K562 (cell line): Measurements from ENCODE around the gene CARD11. TPM values are rescaled to one million over a fixed set of nuclear protein-coding genes. Genes with fewer than 3 reads are reported as not detected.

ENCODE experiments used
- ATAC-seq: fragments of 200-7000 bp; cut with Tn5 transposase; 3 replicates; pipeline ENCODE4 v1.9.1; 2020; ENCODE audit warnings: moderate library complexity
- BruUV-seq: library from RNA; stranded (reverse); fragments of 400-500 nt; replicated peaks from 2 replicates; lab custom pipeline; 2021; lab: Mats Ljungman, UMichigan
- CTCF ChIA-PET: fragments of 300-600 bp; formaldehyde crosslinking; extraction: SDS; loops from one replicate; lab custom pipeline; 2021; ENCODE audit warnings: low intra/inter-chr PET ratio; lab: Yijun Ruan, JAX
- POLR2A ChIA-PET: fragments of 300-600, 350-650 bp; sonication (Branson Sonifier 250); formaldehyde crosslinking; extraction: SDS; loops from one replicate; lab custom pipeline; 2021; ENCODE audit warnings: antibody characterized with exemption, inconsistent platforms; lab: Yijun Ruan, JAX
- DNase-seq, 4 experiments: peaks; one replicate each; pipeline versions ENCODE4 v3.0.0 to v3.0.0-alpha.2; 2011 to 2018; ENCODE audit warnings: low spot score in 3 of 4, mixed read lengths in 3 of 4; ENCODE audit errors: extremely low read depth in 1 of 4
- FAIRE-seq: peaks from 2 replicates; lab custom pipeline; 2011; peaks lifted over from hg19 to GRCh38; lab: Jason Lieb, UNC
- H2AFZ ChIP-seq: 2 replicates; pipeline ENCODE4 v1.6.0; 2011; ENCODE audit warnings: low read depth, low read length, control low read depth, inconsistent platforms
- H3K27ac ChIP-seq: fragments of 200-600 bp; 3 replicates; pipeline ENCODE4 v1.8.0; 2011; ENCODE audit warnings: low read depth, mild to moderate bottlenecking, control low read depth, inconsistent platforms, low read length, moderate library complexity, mixed read lengths; ENCODE audit errors: extremely low read depth
- H3K27me3 ChIP-seq, 2 experiments: fragments of 300-600 bp in 1 of 2; 2 replicates in 1 of 2; 3 replicates in 1 of 2; pipeline versions ENCODE4 v1.6.0 to v1.8.0; 2011; ENCODE audit warnings: inconsistent platforms in 2 of 2, low read length in 2 of 2, mild to moderate bottlenecking in 1 of 2, mixed read lengths in 1 of 2, moderate library complexity in 1 of 2; ENCODE audit not compliant: control insufficient read depth in 2 of 2, insufficient read depth in 2 of 2
- H3K36me3 ChIP-seq: fragments of 300-600 bp; 3 replicates; pipeline ENCODE4 v1.8.0; 2011; ENCODE audit warnings: mild to moderate bottlenecking, low read length, inconsistent platforms; ENCODE audit not compliant: control insufficient read depth, insufficient read depth
- H3K4me1 ChIP-seq, 2 experiments: fragments of 200-600 bp in 1 of 2; replicated peaks in 1 of 2; 2 replicates in 1 of 2; 3 replicates in 1 of 2; pipeline versions ENCODE4 v1.5.1 to v1.8.0; 2011; ENCODE audit warnings: inconsistent platforms in 2 of 2, low read length in 2 of 2, mild to moderate bottlenecking in 1 of 2, mixed read lengths in 1 of 2, moderate library complexity in 1 of 2; ENCODE audit not compliant: control insufficient read depth in 2 of 2, insufficient read depth in 2 of 2
- H3K4me2 ChIP-seq: 2 replicates; pipeline ENCODE4 v1.6.1; 2011; ENCODE audit warnings: low read length, control low read depth, inconsistent platforms, mixed read lengths; ENCODE audit not compliant: insufficient read depth
- H3K4me3 ChIP-seq: fragments of 200-600 bp; sonication (generic), shearing (Covaris generic); 2 replicates; pipeline ENCODE4 v1.5.1; 2016; ENCODE audit warnings: control low read depth, inconsistent platforms
- H3K79me2 ChIP-seq: fragments of 200-600 bp; 3 replicates; pipeline ENCODE4 v1.8.0; 2011; ENCODE audit warnings: low read length, inconsistent platforms; ENCODE audit not compliant: control insufficient read depth, insufficient read depth
- H3K9ac ChIP-seq, 2 experiments: 2 replicates each; pipeline versions ENCODE4 v1.6.0 to v1.6.1; 2011; ENCODE audit warnings: low read depth in 2 of 2, low read length in 2 of 2, control low read depth in 1 of 2, inconsistent platforms in 1 of 2, mild to moderate bottlenecking in 1 of 2, mixed read lengths in 1 of 2; ENCODE audit not compliant: insufficient read depth in 1 of 2
- H3K9me1 ChIP-seq: one replicate; pipeline ENCODE4 v1.6.0; 2011; ENCODE audit warnings: inconsistent platforms, mild to moderate bottlenecking, low read length, moderate library complexity; ENCODE audit not compliant: control insufficient read depth, insufficient read depth
- H3K9me3 ChIP-seq: replicated peaks from 2 replicates; pipeline ENCODE4 v1.5.1; 2011; ENCODE audit warnings: low read depth, low read length, inconsistent platforms; ENCODE audit not compliant: control insufficient read depth, insufficient read depth
- H4K20me1 ChIP-seq: replicated peaks from 2 replicates; pipeline ENCODE4 v1.6.1; 2011; ENCODE audit warnings: low read length, inconsistent platforms, mixed read lengths; ENCODE audit not compliant: control insufficient read depth, insufficient read depth
- CREBBP ChIP-seq: IDR thresholded peaks from one replicate; pipeline ENCODE4 v1.6.1; 2012; ENCODE audit warnings: low read depth, mild to moderate bottlenecking, control low read depth, inconsistent platforms, low read length
- HIVEP1 ChIP-seq: fragments of 250-450 bp; sonication (Bioruptor Pico); IDR thresholded peaks from 2 replicates; pipeline ENCODE4 v1.4.0; 2020; ENCODE audit warnings: mild to moderate bottlenecking
- HMG20A ChIP-seq: fragments of 450-650 bp; formaldehyde crosslinking; conservative IDR thresholded peaks from 2 replicates; pipeline ENCODE4 v1.4.0; 2020; ENCODE audit warnings: mild to moderate bottlenecking, mixed read lengths
- HNRNPH1 ChIP-seq: fragments of 200-400 bp; formaldehyde crosslinking; optimal IDR thresholded peaks from 2 replicates; pipeline ENCODE3; 2017; ENCODE audit warnings: low read depth, mild to moderate bottlenecking, low read length, moderate library complexity
- HNRNPK ChIP-seq: fragments of 200-400 bp; formaldehyde crosslinking; IDR thresholded peaks from one replicate; pipeline ENCODE4 v1.6.1; 2018; ENCODE audit warnings: mild to moderate bottlenecking, low read depth, low read length; ENCODE audit not compliant: poor library complexity, severe bottlenecking
- HOXB6 ChIP-seq: fragments of 250-450 bp; sonication (Bioruptor Pico); IDR thresholded peaks from 2 replicates; pipeline ENCODE4 v1.5.1; 2022; ENCODE audit warnings: mild to moderate bottlenecking, borderline replicate concordance
- NR3C1 ChIP-seq: sonication (generic); formaldehyde crosslinking; IDR thresholded peaks from 2 replicates; pipeline ENCODE4 v1.8.1; 2022; ENCODE audit warnings: missing genetic modification reagents
- PRMT5 ChIP-seq: sonication (generic); formaldehyde crosslinking; IDR thresholded peaks from 2 replicates; pipeline ENCODE4 v1.5.0; 2020; ENCODE audit warnings: missing genetic modification reagents
- ZEB2 ChIP-seq: fragments of 450-650 bp; IDR thresholded peaks from 2 replicates; pipeline ENCODE4 v1.6.1; 2016
- ZNF175 ChIP-seq: fragments of 200-800 bp; sonication (Bioruptor generic); IDR thresholded peaks from 2 replicates; pipeline ENCODE4 v1.6.1; 2016; ENCODE audit warnings: low read depth, mild to moderate bottlenecking, missing genetic modification characterization, missing compliant biosample characterization
- ZNF589 ChIP-seq: fragments of 200-800 bp; sonication (Bioruptor generic); IDR thresholded peaks from 2 replicates; pipeline ENCODE4 v1.6.1; 2016; ENCODE audit warnings: low read depth, missing genetic modification characterization, missing compliant biosample characterization
- ZNF79 ChIP-seq: fragments of 250-450 bp; sonication (Bioruptor Pico); IDR thresholded peaks from 2 replicates; pipeline ENCODE4 v1.4.0; 2020; ENCODE audit warnings: low read depth, mild to moderate bottlenecking, moderate library complexity
- WGBS: fragments of 100-300 bp; shearing (Covaris generic); methylation state at CpG from one replicate; pipeline ENCODE4 v1.1.6; 2016; ENCODE audit warnings: low coverage, mixed read lengths; ENCODE audit not compliant: insufficient coverage; ENCODE audit errors: missing lambda C conversion rate; 5-methylcytosine and 5-hydroxymethylcytosine counted together
- in situ Hi-C: fragments of 300-500 bp; cut with MboI; formaldehyde crosslinking; loops from 4 replicates; pipeline ENCODE4 v1.15.0; 2018; ENCODE audit warnings: inconsistent platforms, mixed read lengths
- intact Hi-C: fragments of 100-400 bp; cut with micrococcal nuclease; formaldehyde crosslinking; loops from 2 replicates; pipeline ENCODE4 v1.14.2; 2022
- polyA plus RNA-seq, 8 experiments: library from polyadenylated mRNA; depleted of rRNA in 4 of 8; stranded (reverse) in 5 of 8; unstranded in 3 of 8; fragments of >200 nt; fragmentation: Nextera tagmentation in 2 of 8; fragmentation: Illumina TruSeq in 1 of 8; extraction: Ambion mirVana in 2 of 8; extraction: Trizol in 1 of 8; gene quantifications; 2 replicates each; pipeline versions ENCODE4 v1.2.1 to v1.2.3, GENCODE V29; 2011 to 2014; ENCODE audit warnings: inconsistent platforms in 1 of 8, missing spikeins in 1 of 8
- total RNA-seq, 7 experiments: library from RNA; depleted of rRNA in 6 of 7; stranded (reverse); fragments of >200 nt in 6 of 7; fragmentation: Illumina TruSeq in 2 of 7; extraction: Trizol in 2 of 7; gene quantifications; 2 replicates each; pipeline versions ENCODE4 v1.2.1 to v1.2.3, GENCODE V29; 2011 to 2021; ENCODE audit warnings: low replicate concordance in 1 of 7
- TF ChIP-seq, protein P1 (sequence below): fragments of 250-450 bp; sonication (Bioruptor Pico); IDR thresholded peaks from 2 replicates; pipeline ENCODE4 v1.8.0; 2022; ENCODE audit warnings: moderate library complexity, mild to moderate bottlenecking, inconsistent platforms

Gene CARD11
- total and polyA plus RNA-seq, 9 of the 15 experiments (the other 6 are each of a cell fraction or from before 2014, with no cell fraction given): 0.07 to 12.8 (median 5.7) TPM

GRCh38 chr7:2879354-2879753 is 164.3 kb downstream of the CARD11 start:
- 42% methylated on average over 8 of the region's 8 CpGs for WGBS
- no TSS peak for BruUV-seq
- Histone ChIP-seq H3K9me3 (no peaks in the 10 kb centered on the region; the same call in 1 of the 2 replicates), H3K4me1 (peaks cover 0 to 27% of the 10 kb centered on the region in 2 experiments; a peak in 2 of 5 replicates), H4K20me1 (no peaks in the 10 kb centered on the region; the same call in none of the 2 replicates), H3K4me2 (no peak overlapping the region), H3K9ac (no peak overlapping the region), H3K36me3 (no peaks in the 10 kb centered on the region), H3K9me1 (no peaks in the 10 kb centered on the region), H3K79me2 (no peaks in the 10 kb centered on the region), H3K4me3 (no peak overlapping the region), H3K27ac (no peak overlapping the region), H3K27me3 (peaks cover 12 to 65% of the 10 kb centered on the region in 2 experiments; a peak in 4 of 5 replicates), H2AFZ (no peak overlapping the region)
- no peak for FAIRE-seq
- ATAC-seq: no peak
- intact Hi-C loops: no loop called here
- in situ Hi-C loops: no loop called here
- POLR2A ChIA-PET: no interaction called here
- TF ChIP-seq NR3C1 (no peak), ZNF79 (CRISPR knock-in tag) (no peak), HNRNPH1 (no peak), CREBBP (no peak), HNRNPK (no peak), HIVEP1 (CRISPR knock-in tag) (no peak), HOXB6 (CRISPR knock-in tag) (no peak), ZNF175 (CRISPR knock-in tag) (no peak), ZEB2 (no peak), ZNF589 (CRISPR knock-in tag) (no peak), HMG20A (no peak), PRMT5 (no peak)
- TF ChIP-seq, protein P1, sequence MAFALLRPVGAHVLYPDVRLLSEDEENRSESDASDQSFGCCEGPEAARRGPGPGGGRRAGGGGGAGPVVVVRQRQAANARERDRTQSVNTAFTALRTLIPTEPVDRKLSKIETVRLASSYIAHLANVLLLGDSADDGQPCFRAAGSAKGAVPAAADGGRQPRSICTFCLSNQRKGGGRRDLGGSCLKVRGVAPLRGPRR: no peak
- CTCF ChIA-PET: no interaction called here
- no peak for DNase-seq
